ENCODE data around the gene VPS37D. TPM values are rescaled to one million over a fixed set of nuclear protein-coding genes. Genes with fewer than 3 reads are reported as not detected.

VPS37D gene, protein sequence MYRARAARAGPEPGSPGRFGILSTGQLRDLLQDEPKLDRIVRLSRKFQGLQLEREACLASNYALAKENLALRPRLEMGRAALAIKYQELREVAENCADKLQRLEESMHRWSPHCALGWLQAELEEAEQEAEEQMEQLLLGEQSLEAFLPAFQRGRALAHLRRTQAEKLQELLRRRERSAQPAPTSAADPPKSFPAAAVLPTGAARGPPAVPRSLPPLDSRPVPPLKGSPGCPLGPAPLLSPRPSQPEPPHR
- 0.71 and 0.78 TPM in 2 replicates for total RNA-seq
- 0.40 TPM for total RNA-seq (2013)
- 0.10 and 0.43 TPM in 2 replicates for polyA plus RNA-seq
- polyA minus RNA-seq: 1.0 and 1.5 TPM in 2 replicates

DNA sequence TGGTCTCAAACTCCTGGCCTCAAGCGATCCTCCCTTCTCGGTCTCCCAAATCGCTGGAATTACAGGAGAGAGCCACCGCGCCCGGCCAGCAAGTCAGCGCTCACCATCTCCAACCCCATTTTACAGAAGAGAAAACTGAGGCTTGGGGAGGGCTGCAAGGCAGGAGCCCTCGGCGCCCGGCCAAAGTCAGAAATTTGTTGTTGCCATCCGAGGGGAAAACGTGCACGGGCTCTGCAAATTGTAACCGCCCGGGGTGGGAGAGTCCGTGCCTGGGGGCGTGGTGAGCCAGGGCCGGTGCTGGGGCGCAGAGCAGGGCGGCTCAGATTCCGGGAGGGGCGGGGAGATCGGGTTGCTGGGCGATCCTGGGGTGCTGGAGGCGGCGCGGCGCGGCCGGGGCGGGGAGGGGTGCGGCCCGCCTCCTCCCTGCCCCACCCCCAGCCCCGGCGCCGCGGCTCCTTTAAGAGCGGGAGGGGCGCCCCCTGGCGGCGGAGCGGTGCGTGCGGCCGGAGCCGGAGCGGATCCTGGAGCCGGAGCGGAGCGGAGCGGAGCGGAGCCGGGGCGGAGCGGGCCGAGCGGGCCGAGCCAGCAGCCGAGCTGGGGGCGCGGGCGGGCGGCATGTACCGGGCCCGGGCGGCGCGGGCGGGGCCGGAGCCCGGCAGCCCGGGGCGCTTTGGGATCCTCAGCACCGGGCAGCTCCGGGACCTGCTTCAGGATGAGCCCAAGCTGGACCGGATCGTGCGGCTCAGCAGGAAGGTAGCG is at the start of gene VPS37D:
Gene VPS37D, plus strand, starts transcription at position 488 of the 759 bp plus-strand sequence. Its CDS starts 128 bp downstream, at position 616.
- Histone ChIP-seq H3K9ac (ENCODE audit: low read length) (peak within 1 kb of the TSS; percentile 70), H3K4me1 (ENCODE audit: control insufficient read depth in 2 of 2, insufficient read depth in 2 of 2, low read length in 2 of 2) (peaks cover 8 to 16% of the 10 kb centered on the region in 2 donors), H3K27ac (ENCODE audit: low read length in 2 of 2) (no peak within 1 kb of the TSS), H2AFZ (ENCODE audit: insufficient read depth, low read depth, low read length, poor library complexity, severe bottlenecking) (peak within 1 kb of the TSS; percentile 79), H3K4me3 (ENCODE audit: control extremely low read depth in 1 of 5, extremely low read depth in 1 of 5, insufficient read depth in 1 of 5, low read depth in 2 of 5, low read length in 4 of 5) (peak within 1 kb of the TSS in 4 of 5 experiments; percentile 39 to 59 (median 48)), H3K79me2 (ENCODE audit: control insufficient read depth, insufficient read depth, low read length) (no peaks in the 10 kb centered on the region), H4K20me1 (ENCODE audit: control insufficient read depth, insufficient read depth, low read length, poor library complexity, severe bottlenecking) (no peaks in the 10 kb centered on the region), H3K27me3 (replicated peaks in 1 of 4; ENCODE audit: control extremely low read depth in 1 of 4, control insufficient read depth in 3 of 4, insufficient read depth in 4 of 4, low read length in 3 of 4) (peaks cover 0 to 55% (median 21%) of the 10 kb centered on the region in 4 experiments), H3K4me2 (replicated peaks; ENCODE audit: low read depth, low read length, poor library complexity, severe bottlenecking) (peak within 1 kb of the TSS; percentile 92), H3K36me3 (replicated peaks in 1 of 2; ENCODE audit: control extremely low read depth in 1 of 2, control insufficient read depth in 1 of 2, extremely low read depth in 1 of 2, insufficient read depth in 2 of 2, low read length in 1 of 2) (no peaks in the 10 kb centered on the region), H3K9me3 (ENCODE audit: control extremely low read depth in 1 of 3, control insufficient read depth in 2 of 3, insufficient read depth in 1 of 3, low read length in 2 of 3) (peaks cover 0 to 7% (median 0%) of the 10 kb centered on the region in 3 donors)
- TF ChIP-seq EZH2 (IDR thresholded peaks at IDR 0.05; ENCODE audit: borderline replicate concordance, insufficient read depth, low read depth, low read length, poor library complexity, severe bottlenecking): no peak
- TF ChIP-seq, protein P1, sequence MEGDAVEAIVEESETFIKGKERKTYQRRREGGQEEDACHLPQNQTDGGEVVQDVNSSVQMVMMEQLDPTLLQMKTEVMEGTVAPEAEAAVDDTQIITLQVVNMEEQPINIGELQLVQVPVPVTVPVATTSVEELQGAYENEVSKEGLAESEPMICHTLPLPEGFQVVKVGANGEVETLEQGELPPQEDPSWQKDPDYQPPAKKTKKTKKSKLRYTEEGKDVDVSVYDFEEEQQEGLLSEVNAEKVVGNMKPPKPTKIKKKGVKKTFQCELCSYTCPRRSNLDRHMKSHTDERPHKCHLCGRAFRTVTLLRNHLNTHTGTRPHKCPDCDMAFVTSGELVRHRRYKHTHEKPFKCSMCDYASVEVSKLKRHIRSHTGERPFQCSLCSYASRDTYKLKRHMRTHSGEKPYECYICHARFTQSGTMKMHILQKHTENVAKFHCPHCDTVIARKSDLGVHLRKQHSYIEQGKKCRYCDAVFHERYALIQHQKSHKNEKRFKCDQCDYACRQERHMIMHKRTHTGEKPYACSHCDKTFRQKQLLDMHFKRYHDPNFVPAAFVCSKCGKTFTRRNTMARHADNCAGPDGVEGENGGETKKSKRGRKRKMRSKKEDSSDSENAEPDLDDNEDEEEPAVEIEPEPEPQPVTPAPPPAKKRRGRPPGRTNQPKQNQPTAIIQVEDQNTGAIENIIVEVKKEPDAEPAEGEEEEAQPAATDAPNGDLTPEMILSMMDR (IDR thresholded peaks at IDR 0.05): peak; percentile 73
- ChIA-PET POLR2A (interaction anchor here (0.6 to 1.1 kb wide), 3 partner anchors 36 to 72 kb away, joined by 3 to 8 read pairs (median 3); no protein-coding TSS in a partner anchor), CTCF (interaction anchor here (1.0 kb wide), 3 partner anchors 58 to 89 kb away, joined by 3 to 5 read pairs (median 3); partner anchors contain the start of gene TBL2)
- peak; percentile 94 for ATAC-seq (ENCODE audit: low read depth)
- H3K4me3 Mint-ChIP-seq: peak within 1 kb of the TSS; percentile 83
- WGBS (ENCODE audit: insufficient coverage): 2% methylated on average over 78 of the region's 79 CpGs
- intact Hi-C loops (cut with micrococcal nuclease): loop anchor here (1.0 to 2.0 kb wide), 4 partner anchors 16 to 89 kb away; partner anchors contain the start of genes ABHD11, BUD23, DNAJC30 and STX1A
- peaks cover 5% of the 10 kb centered on the region for H3K9me3 Mint-ChIP-seq (ENCODE audit: insufficient read depth)
- H3K27ac Mint-ChIP-seq: peak within 1 kb of the TSS; percentile 20
- H3K27me3 Mint-ChIP-seq: peaks cover 42% of the 10 kb centered on the region
- peaks cover 8% of the 10 kb centered on the region for H3K4me1 Mint-ChIP-seq
- peak; percentile 94 for DNase-seq
